MG63 (cell line): ENCODE measurements around the gene GID8. TPM values are rescaled to one million over a fixed set of nuclear protein-coding genes. Genes with fewer than 3 reads are reported as not detected.

Source experiments
- DNase-seq: peaks from one replicate; pipeline ENCODE4 v3.0.0-alpha.2; 2020
- H3K27me3 ChIP-seq: fragments of 250-450 bp; sonication (Bioruptor Pico); 2 replicates; pipeline ENCODE4 v1.5.1; 2020; ENCODE audit warnings: mild to moderate bottlenecking, moderate library complexity
- H3K36me3 ChIP-seq: fragments of 250-450 bp; sonication (Bioruptor Pico); 2 replicates; pipeline ENCODE4 v1.5.1; 2020; ENCODE audit warnings: mild to moderate bottlenecking, moderate library complexity
- H3K4me3 ChIP-seq: fragments of 250-450 bp; sonication (Bioruptor Pico); 2 replicates; pipeline ENCODE4 v1.5.1; 2020; ENCODE audit warnings: mild to moderate bottlenecking, moderate library complexity
- H3K9me3 ChIP-seq: fragments of 250-450 bp; sonication (Bioruptor Pico); 2 replicates; pipeline ENCODE4 v1.5.1; 2020; ENCODE audit warnings: mild to moderate bottlenecking, moderate library complexity
- total RNA-seq: library from RNA; depleted of rRNA; stranded (reverse); fragments of >200 nt; shearing (Covaris generic); gene quantifications from 2 replicates; pipeline ENCODE4 v1.2.3, GENCODE V29; 2014; ENCODE audit warnings: low replicate concordance; rRNA removed

GID8 gene
- 36.6 and 42.1 TPM in 2 replicates for total RNA-seq

DNA sequence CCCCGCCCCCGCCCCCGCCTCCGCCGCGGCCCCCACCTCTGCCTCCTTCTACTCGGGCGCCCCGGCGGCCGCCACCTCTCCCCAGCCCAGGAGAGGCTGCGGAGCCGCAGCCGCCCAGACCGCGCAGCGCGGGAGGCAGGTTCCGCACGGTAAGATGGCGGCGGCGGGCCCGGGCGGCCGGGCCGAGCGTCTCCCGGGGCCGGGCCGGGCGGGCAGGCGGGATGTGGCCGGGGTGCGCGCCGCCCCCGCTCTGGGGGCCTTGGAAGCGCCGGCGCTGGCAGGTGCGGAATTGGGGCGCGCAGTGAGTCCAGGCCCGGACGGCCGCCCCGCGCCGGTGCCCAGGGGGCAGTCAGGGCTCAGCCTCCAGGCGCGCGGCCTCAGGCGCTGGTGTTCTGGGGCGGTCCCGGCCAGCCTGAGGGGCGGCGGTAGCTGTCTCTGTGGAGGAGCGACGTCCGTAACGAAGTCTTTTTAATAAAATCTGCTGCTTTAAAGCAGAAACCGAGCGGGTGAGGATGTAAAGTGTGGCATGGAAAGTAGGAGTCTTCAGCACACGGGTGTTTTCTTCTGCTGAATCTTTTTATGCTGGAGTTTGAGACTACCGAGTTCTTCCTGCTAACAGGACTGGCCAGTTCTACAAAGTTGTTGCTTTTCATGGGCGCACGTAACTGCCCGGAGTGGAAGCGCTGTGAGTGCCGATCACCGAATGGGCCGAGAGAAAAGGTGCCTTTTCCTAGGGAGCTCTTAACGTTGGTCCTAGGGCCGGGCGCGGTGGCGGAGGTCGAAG, at the start of gene GID8:
Gene GID8 (plus strand): TSS at position 43 of the 784 bp plus-strand sequence. CDS start 3,356 bp downstream, outside the sequence.
- Histone ChIP-seq H3K4me3 (peak within 1 kb of the TSS; percentile 100), H3K9me3 (no peaks in the 10 kb centered on the region), H3K36me3 (peaks cover 77% of the 10 kb centered on the region), H3K27me3 (no peaks in the 10 kb centered on the region)
- DNase-seq, result peak; percentile 56

DNA sequence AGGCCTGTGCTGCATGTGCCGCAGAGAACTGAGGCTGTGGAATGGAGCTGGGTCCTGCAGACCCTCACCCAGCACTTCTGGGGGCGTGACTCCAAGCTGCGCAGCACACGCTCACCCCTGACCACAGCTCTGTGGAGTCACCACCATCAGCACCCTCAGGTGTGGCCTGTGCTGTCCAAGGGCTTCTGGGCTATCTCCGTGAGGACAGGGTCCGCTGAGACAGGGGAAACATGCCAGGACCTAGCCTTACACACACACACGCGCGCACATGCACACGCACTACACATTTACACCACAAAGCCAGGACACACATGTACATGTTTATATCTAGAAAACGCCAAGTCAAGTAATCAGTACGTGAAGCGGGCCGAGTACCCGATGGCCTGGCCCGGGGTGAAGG, 49.5 kb upstream of the GID8 start:
- Histone ChIP-seq H3K36me3 (peaks cover 80% of the 10 kb centered on the region), H3K9me3 (no peaks in the 10 kb centered on the region), H3K4me3 (no peak overlapping the region), H3K27me3 (no peaks in the 10 kb centered on the region)
- no peak for DNase-seq

DNA sequence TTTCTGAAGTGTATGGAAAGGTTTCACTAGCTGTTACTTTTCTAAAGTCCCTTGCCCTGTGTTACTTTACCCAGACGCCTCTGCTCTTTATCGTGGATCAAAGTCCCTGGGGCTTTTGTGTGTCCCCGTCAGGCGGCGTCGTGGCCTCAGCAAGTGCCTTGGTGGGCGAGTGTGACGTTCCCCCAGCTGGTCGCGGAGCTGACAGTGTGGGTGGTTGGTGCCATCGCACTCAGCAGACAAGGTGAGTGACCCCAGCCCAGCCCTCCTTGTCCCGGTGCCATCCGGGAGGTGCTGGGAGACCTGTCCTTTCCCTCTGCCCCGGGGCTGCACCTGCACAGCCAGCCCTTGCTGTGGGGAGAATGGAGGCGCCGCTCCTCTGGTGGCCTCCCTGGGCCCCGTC, 49.0 kb upstream of the GID8 start:
- no peak for DNase-seq
- H3K36me3 ChIP-seq, result peaks cover 85% of the 10 kb centered on the region
- no peak overlapping the region for H3K4me3 ChIP-seq
- H3K9me3 ChIP-seq, result no peaks in the 10 kb centered on the region
- no peaks in the 10 kb centered on the region for H3K27me3 ChIP-seq

DNA sequence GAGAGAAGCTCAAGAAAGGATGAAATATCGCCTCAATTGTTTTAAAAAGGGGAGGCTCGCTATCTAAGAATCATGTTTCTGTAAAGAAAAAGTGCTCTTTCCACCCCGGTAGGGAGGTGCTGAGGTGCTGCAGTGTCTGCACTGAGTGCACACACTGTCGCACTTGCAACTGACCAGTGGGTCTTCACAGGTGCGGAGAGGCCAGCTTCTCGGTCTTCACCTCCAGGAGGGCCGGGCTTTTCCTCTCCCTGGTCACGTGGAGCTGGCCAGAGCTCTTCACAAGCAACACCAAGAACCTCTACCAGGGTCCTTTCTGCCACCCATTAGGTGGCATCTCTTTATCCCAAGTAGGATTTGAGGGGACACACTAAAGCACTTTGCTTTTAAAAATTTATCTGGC, 48.5 kb upstream of the GID8 start:
- Histone ChIP-seq H3K4me3 (no peak overlapping the region), H3K27me3 (no peaks in the 10 kb centered on the region), H3K9me3 (no peaks in the 10 kb centered on the region), H3K36me3 (peaks cover 90% of the 10 kb centered on the region)
- no peak for DNase-seq

DNA sequence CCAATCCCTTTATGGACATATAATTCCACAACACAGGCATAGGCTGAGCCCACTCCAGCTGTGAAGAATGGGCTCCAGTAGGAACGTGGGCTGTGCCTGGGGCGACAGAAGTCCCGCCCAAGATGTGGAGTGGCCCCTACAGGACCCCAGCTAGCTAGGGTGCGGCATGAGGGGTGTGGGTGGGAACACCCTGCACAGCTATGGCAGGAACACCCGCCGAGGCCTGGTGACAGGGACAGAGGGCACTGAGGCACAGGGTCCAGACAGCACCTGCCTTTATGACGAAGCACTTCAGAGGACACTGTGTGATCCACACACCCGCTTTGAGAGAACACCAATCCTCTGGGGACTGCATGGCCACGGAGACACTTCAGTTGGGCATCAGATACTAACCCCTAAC, 48.1 kb upstream of the GID8 start:
- no peak overlapping the region for H3K4me3 ChIP-seq
- no peaks in the 10 kb centered on the region for H3K27me3 ChIP-seq
- no peaks in the 10 kb centered on the region for H3K9me3 ChIP-seq
- no peak for DNase-seq
- peaks cover 95% of the 10 kb centered on the region for H3K36me3 ChIP-seq

DNA sequence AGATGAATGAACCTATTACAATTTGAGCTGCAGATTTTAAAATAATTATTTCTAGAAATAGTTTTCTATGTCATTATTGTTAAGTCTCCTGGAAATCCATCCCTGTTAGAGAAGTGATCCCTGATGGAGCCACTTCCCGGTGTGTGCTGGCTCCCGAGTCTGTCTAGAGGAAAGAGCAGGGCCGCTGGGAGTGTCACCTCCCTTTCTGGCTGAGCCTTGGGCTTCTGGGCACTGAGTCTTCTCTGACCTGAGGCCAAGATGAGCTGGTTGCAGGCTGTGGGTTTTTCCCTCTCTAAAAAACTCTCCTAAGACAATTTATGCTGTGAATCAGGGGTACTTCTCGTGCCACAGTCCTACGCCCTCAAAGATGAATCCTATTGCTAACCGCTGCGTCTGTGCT, 47.5 kb upstream of the GID8 start:
- H3K9me3 ChIP-seq, result no peaks in the 10 kb centered on the region
- no peaks in the 10 kb centered on the region for H3K27me3 ChIP-seq
- H3K4me3 ChIP-seq, result no peak overlapping the region
- H3K36me3 ChIP-seq, result peaks cover 100% of the 10 kb centered on the region
- no peak for DNase-seq

DNA sequence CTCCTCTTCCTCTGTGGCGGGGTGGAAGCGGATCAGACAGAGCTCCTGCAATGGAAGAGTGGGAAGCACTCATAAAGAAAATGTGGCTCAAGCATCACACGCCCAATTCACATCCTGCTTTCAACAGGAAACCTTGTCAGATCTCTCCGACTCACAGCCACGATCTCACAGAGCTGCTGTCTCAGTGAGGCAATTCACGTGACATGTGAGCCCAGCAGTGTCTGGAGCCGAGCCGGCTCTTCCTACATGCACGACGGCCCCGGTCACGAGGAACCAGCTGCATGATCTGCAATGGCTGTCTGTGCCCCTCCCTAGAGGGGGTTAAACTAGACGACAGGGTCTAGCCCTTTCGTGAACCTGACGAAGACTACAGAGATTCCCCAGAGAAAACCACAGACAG, 46.8 kb upstream of the GID8 start:
- Histone ChIP-seq H3K4me3 (no peak overlapping the region), H3K9me3 (no peaks in the 10 kb centered on the region), H3K27me3 (no peaks in the 10 kb centered on the region), H3K36me3 (peaks cover 100% of the 10 kb centered on the region)
- no peak for DNase-seq

DNA sequence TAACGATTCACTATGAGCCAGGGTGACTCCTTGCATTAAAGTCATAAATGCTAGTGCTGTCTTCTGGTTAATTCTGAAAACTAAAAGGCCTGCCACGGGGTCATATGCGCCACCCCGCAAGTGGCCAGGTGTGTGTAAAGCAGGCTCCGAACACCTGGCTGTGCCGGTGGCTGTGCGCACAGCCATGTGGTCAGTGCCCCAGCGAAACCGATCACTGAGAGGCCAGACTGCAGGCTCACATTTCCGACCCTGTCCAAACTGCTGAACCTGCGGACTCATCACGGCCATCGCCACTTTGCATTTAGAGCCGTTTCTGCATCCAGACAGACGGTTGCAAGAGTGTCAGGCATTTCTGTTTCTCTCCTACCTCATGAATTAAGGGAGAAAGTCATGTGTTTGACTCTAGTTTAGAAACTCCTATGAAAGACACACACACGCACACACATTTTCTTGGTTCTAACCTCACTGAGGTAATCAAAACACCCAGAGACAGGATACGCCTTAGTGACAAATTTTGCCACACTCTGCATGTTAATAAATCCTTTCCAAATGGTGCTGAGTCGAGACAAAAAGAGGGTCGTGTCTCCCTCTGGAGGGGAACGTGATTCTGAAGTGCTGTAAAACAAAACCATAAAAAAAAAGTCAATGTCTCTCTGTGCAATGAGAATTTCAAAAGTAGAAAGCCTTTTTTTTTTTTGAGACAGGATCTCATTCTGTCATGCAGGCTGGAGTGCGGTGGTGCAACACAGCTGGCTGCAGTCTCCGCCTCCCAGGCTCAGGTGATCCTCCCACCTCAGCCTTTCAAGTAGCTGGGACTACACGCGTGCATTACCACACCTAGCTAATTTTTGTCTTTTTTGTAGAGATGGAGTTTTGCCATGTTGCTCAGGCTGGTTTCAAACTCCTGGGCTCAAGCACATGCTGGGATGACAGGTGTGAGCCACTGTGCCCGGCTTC, 45.3 kb upstream of the GID8 start:
- no peaks in the 10 kb centered on the region for H3K9me3 ChIP-seq
- no peaks in the 10 kb centered on the region for H3K27me3 ChIP-seq
- no peak overlapping the region for H3K4me3 ChIP-seq
- DNase-seq, result no peak
- H3K36me3 ChIP-seq, result peaks cover 100% of the 10 kb centered on the region

DNA sequence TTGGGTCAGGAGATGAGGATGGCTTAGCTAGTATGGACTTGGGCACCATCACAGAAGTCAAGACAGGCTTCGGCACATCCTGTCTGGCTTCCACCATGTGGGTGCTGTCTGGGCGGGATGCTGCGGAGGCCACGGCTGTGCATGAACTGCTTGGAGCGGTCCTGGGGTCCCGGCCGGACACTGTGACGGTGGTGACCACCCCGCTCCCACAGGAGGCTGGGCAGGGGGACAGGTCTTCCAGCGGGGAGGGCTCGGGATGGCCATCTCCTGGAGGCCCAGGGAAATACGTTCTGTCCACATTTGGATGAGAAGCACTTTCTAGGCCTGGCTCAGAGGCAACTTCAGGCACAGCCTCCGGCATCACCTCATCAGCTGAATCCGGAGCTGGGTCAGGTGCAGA, 44.2 kb upstream of the GID8 start:
- Histone ChIP-seq H3K9me3 (no peaks in the 10 kb centered on the region), H3K36me3 (peaks cover 96% of the 10 kb centered on the region), H3K4me3 (no peak overlapping the region), H3K27me3 (no peaks in the 10 kb centered on the region)
- no peak for DNase-seq

DNA sequence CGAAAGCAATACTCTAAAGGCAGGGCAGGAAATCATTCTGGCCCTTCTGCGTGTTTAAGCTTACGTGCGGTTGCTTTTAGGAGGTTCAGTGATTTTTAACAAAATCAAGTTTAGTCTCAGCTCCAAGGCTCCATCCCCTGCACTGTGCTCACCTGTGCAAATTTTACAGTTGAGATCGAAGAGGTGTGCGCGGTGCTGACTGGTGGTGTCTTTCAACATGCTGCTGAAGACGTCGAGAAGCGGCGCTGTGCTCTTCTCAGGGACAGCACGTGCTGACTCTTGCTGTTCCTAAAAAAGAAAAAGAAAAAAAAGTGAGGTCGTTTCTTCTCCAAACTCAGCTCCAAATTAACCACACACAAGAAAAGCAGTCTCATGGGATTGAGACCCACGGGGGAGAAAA, 43.7 kb upstream of the GID8 start:
- Histone ChIP-seq H3K9me3 (no peaks in the 10 kb centered on the region), H3K4me3 (no peak overlapping the region), H3K36me3 (peaks cover 92% of the 10 kb centered on the region), H3K27me3 (no peaks in the 10 kb centered on the region)
- DNase-seq, result no peak

DNA sequence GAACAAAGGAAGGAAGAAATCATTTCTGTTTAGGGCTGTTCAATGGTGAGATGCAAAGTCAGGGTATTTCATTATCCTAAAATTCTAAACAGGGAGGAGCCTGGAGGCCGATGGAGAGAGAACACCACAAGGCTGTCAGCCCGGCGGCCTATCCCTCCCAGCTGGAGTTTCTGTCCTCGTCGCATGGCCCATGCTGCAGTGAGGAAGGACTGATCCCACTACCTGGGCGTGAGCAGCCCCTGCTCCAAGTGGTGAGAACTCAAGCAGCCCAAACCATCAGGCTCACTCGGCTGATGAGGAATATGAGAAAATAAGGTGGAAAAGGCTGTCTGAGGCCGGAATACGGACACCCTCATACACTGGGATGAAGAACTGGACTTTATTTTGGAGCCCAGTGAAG, 42.4 kb upstream of the GID8 start:
- DNase-seq, result no peak

DNA sequence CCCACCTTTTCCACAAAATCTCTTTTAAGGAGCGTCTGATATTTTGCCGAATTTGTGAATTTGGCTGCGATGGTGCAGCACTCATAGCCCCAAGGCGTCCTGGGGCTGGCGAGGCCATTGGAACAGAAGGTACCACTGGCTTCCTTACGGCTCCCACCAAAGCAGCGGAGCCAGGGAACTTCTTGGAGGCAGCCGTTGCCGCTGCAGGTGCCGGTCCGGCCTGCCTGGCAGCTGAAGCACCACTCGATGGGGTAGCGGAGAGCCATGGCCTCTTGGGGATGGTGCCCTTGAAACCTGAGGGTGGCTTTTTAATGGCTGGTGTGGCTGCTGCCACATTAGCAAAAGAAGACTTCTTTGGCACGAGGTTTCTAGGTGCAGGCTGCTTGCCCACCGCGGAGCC, 41.4 kb upstream of the GID8 start:
- Histone ChIP-seq H3K4me3 (no peak overlapping the region), H3K27me3 (no peaks in the 10 kb centered on the region), H3K36me3 (peaks cover 90% of the 10 kb centered on the region), H3K9me3 (no peaks in the 10 kb centered on the region)
- no peak for DNase-seq

More for the DNA sequence above, 42.4 kb upstream of the GID8 start:
- H3K27me3 ChIP-seq, result no peaks in the 10 kb centered on the region
- H3K9me3 ChIP-seq, result no peaks in the 10 kb centered on the region
- no peak overlapping the region for H3K4me3 ChIP-seq
- H3K36me3 ChIP-seq, result peaks cover 90% of the 10 kb centered on the region

DNA sequence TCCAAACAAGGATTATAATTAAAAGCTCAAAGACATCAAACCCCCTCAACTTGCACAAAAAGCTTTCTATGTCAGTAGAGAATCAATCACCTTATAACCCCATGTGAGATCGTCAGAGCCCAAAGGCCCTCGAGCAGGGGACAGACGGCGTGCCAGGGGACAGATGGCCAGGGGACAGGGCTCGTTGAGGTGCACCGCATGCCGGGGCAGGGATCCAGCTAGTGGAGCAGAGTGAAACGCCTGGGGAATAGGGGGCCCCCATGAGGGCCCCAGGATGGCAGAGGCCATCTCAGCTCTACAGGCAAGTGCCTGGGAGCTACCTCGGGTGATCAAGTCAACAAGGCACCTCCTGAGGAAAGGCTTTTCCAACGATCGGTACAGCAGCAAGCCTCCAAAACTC, 40.3 kb upstream of the GID8 start:
- Histone ChIP-seq H3K9me3 (no peaks in the 10 kb centered on the region), H3K4me3 (no peak overlapping the region), H3K36me3 (peaks cover 90% of the 10 kb centered on the region), H3K27me3 (no peaks in the 10 kb centered on the region)
- no peak for DNase-seq

DNA sequence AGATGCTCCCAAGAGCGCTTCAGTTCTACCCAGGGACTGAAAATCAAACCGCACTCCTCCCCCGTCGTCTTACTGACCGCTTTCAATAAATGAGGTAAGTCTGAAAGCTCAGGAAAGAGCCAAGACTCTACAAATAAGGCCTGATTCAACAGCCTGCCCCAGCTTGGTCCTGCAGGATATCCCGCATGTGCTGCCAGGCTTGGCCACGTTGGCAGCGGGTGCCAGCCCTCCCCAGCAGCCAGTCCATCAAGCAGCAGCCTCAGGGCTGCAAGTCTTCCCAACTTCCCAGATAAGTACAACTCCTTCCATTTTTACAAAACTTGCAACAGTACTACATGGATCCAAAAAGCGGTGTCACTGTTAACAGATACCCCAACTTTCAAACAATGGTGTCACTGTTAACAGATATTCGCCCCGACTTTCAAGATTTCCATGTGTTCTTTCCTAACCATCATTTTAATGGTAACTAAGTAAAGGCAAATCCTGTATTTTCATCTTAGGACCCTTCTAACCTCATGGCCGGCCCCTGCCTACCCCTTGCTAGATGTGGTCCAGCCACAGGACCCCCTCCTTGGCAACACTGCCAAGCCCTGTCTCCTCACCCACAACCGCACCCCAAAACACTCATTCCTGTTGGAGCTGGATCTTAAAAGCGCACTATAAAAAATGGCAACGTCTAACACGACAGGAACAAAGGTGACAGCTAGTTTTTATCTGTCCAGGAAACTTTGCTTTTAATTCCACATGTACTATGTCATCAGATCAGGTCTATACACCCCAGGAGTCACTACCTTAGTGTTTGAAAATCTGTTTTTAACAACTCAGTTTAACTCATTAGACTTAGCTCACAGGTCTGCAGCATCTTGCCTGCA, 39.6 kb upstream of the GID8 start:
- DNase-seq, result no peak
- Histone ChIP-seq H3K27me3 (no peaks in the 10 kb centered on the region), H3K9me3 (no peaks in the 10 kb centered on the region), H3K36me3 (peaks cover 90% of the 10 kb centered on the region), H3K4me3 (no peak overlapping the region)

DNA sequence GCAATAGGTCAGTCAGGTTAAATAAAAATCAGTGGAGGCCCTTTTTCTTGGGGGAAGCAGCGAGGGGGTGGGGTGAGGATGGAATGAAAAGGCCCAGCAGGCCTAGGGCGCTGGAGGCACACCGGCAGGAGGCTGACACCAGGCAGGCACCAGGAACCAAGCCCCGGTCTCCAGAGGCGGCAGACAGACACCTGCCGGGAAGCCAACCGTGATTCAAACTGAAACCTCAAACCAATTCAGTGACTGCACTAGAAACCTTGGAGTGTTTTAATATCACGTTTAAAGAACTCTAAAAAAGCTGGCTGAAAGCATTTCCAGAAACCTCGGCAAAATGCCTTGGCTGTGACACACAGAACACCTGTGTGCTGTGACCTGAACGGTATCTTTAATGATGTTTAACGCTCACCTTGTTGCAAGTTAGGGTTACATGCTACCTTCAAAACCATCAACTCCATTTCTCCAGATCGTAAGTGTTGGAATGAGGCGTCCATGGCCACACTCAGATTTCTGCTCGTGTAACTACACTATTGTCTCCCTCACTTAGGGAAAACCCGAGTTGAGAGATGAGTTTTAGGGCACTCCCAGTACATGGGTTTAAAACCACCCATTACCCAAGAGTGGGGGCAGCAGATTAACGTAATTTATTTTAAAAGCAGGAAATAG, 38.8 kb upstream of the GID8 start:
- H3K36me3 ChIP-seq, result peaks cover 90% of the 10 kb centered on the region
- no peaks in the 10 kb centered on the region for H3K9me3 ChIP-seq
- no peak for DNase-seq
- H3K27me3 ChIP-seq, result no peaks in the 10 kb centered on the region
- no peak overlapping the region for H3K4me3 ChIP-seq

DNA sequence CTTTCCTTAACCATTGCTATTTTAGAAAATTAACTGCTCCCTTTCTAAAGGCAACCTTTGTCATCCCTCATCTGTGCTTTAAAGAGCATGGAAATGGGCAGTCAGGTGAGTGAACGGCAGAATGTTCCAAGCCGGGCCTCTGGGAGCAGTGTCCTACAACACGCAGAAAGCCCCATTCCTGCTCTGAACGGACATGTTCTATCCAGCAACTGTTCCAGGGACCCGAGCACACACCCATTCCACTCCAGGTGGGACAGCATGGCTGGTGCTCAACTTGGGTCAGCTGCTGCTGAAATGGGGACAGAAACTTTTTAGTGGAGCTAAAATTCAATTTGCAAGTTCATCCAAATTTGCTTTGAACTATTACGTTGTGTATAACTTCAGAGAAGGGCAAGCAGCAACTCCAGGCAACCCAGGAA, 38.3 kb upstream of the GID8 start:
- Histone ChIP-seq H3K4me3 (no peak overlapping the region), H3K36me3 (peaks cover 89% of the 10 kb centered on the region), H3K9me3 (no peaks in the 10 kb centered on the region), H3K27me3 (no peaks in the 10 kb centered on the region)
- DNase-seq, result no peak
